ENCODE measurements around the gene ESRRG. TPM values are rescaled to one million over a fixed set of nuclear protein-coding genes. Genes with fewer than 3 reads are reported as not detected.

Gene ESRRG
- total and polyA plus RNA-seq, 2 of the 8 experiments (the other 6 are each of a cell fraction or from before 2014, with no cell fraction given) = 0.59 to 1.4 TPM

DNA sequence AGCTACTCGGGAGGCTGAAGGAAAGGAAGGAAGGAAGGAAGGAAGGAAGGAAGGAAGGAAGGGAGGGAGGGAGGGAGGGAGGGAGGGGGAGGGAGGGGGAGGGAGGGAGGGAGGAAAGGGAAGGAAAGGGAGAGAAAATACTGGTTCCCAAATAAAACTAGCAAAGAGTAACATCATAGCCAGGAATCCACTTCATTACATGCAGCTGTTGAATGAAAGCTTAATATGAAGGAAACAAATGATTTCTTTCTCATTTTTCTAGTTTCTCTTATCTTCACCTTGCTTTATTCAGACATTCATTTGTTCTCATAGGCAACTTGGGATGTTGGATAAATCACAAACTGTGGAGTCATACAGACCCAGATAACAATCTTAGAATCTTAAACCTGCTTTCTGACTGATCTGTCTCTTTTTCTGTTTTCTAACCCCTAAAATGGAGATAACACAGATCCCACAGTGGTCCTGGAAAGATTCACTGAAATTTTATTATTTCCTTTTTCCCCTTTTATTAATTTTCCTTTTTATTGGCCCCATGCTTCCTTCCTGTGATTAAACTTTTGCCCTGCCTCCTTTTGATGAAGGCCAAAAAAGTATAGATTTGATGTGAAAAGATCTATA lies 247.5 kb downstream of the ESRRG start:
- Histone ChIP-seq H2BK5ac (ENCODE audit: low read depth, low read length) (no peak overlapping the region), H3K27ac (ENCODE audit: low read depth, low read length) (no peak overlapping the region), H4K20me1 (replicated peaks in 1 of 2; ENCODE audit: control insufficient read depth in 1 of 2, insufficient read depth in 2 of 2, low read length in 2 of 2) (no peaks in the 10 kb centered on the region), H3K4me3 (ENCODE audit: extremely low read depth in 1 of 4, insufficient read depth in 2 of 4, low read depth in 3 of 4, low read length in 4 of 4) (no peak overlapping the region), H2BK120ac (replicated peaks; ENCODE audit: low read depth, low read length) (no peak overlapping the region), H3K23me2 (ENCODE audit: low read depth, low read length) (no peaks in the 10 kb centered on the region), H3K27me3 (replicated peaks in 1 of 4; ENCODE audit: control insufficient read depth in 3 of 4, extremely low read depth in 1 of 4, insufficient read depth in 3 of 4, low read length in 3 of 4) (no peaks in the 10 kb centered on the region), H3K56ac (replicated peaks; ENCODE audit: insufficient read length, low read depth, low read length) (no peak overlapping the region), H2BK20ac (ENCODE audit: low read length) (no peak overlapping the region), H3K23ac (ENCODE audit: insufficient read length) (no peak overlapping the region), H2AFZ (ENCODE audit: low read length) (no peak overlapping the region), H3K4me2 (ENCODE audit: insufficient read depth in 1 of 2, low read depth in 2 of 2, low read length in 2 of 2) (no peak overlapping the region), H3K36me3 (ENCODE audit: control insufficient read depth in 2 of 4, insufficient read depth in 4 of 4, low read length in 3 of 4) (no peaks in the 10 kb centered on the region), H3K4ac (replicated peaks; ENCODE audit: insufficient read length, low read depth, low read length) (no peak overlapping the region), H3K79me2 (ENCODE audit: control insufficient read depth in 1 of 2, insufficient read depth in 2 of 2, low read length in 2 of 2) (no peaks in the 10 kb centered on the region), H2AK5ac (ENCODE audit: low read depth, low read length) (no peak overlapping the region), H3K14ac (ENCODE audit: insufficient read length) (no peak overlapping the region), H3K9ac (replicated peaks in 1 of 4; ENCODE audit: extremely low read depth in 1 of 4, low read depth in 3 of 4, low read length in 3 of 4) (no peak overlapping the region), H3K9me3 (ENCODE audit: insufficient read depth in 2 of 2, low read depth in 1 of 2, low read length in 1 of 2) (no peaks in the 10 kb centered on the region), H4K91ac (replicated peaks; ENCODE audit: insufficient read length, low read length) (no peak overlapping the region), H4K5ac (ENCODE audit: insufficient read length, low read depth, low read length) (no peak overlapping the region), H2BK12ac (ENCODE audit: low read depth, low read length) (no peak overlapping the region), H2BK15ac (ENCODE audit: low read length) (no peak overlapping the region), H4K8ac (ENCODE audit: extremely low read depth, insufficient read depth, low read length) (no peak overlapping the region), H3K18ac (ENCODE audit: extremely low read depth, low read length) (no peak overlapping the region), H3K79me1 (ENCODE audit: low read depth, low read length) (no peaks in the 10 kb centered on the region), H3K4me1 (replicated peaks in 1 of 4; ENCODE audit: control insufficient read depth in 3 of 4, insufficient read depth in 4 of 4, low read length in 3 of 4) (no peaks in the 10 kb centered on the region)
- FAIRE-seq (no peak), DNase-seq (ENCODE audit: low read depth in 1 of 2, low spot score in 2 of 2) (no peak)
- ChIA-PET POLR2A (ENCODE audit: partially characterized antibody) (no interaction called here), CTCF (ENCODE audit: partially characterized antibody) (no interaction called here)
- no CpG with 5 or more reads among the region's 1 CpG for WGBS, 2 experiments (ENCODE audit: extremely low coverage in 1 of 2, insufficient coverage in 1 of 2, insufficient read length in 1 of 2, insufficient replicate concordance in 2 of 2, low coverage in 1 of 2, low lambda C conversion rate in 2 of 2, missing lambda C conversion rate in 1 of 2)
- no peak for TF ChIP-seq RNF2 (IDR thresholded peaks at IDR 0.05; ENCODE audit: borderline replicate concordance, low read depth, low read length, missing control alignments, poor library complexity, severe bottlenecking)
- TF ChIP-seq JUN (IDR thresholded peaks at IDR 0.05; ENCODE audit: low read depth, low read length) = no peak
- TF ChIP-seq CBX5 (IDR thresholded peaks at IDR 0.05; ENCODE audit: low read depth, low read length) = no peak
- TF ChIP-seq KDM4A (IDR thresholded peaks at IDR 0.05; ENCODE audit: low read depth, low read length, severe bottlenecking) = no peak
- no peak for TF ChIP-seq SIN3A (conservative IDR thresholded peaks at IDR 0.05 in 1 of 2, IDR thresholded peaks at IDR 0.05 in 1 of 2; ENCODE audit: low read depth in 1 of 2, low read length in 2 of 2)
- TF ChIP-seq, protein P1, sequence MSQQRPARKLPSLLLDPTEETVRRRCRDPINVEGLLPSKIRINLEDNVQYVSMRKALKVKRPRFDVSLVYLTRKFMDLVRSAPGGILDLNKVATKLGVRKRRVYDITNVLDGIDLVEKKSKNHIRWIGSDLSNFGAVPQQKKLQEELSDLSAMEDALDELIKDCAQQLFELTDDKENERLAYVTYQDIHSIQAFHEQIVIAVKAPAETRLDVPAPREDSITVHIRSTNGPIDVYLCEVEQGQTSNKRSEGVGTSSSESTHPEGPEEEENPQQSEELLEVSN (IDR thresholded peaks at IDR 0.05) = no peak
- TF ChIP-seq BACH1 (IDR thresholded peaks at IDR 0.05; ENCODE audit: low read length) = no peak
- TF ChIP-seq TEAD4 (IDR thresholded peaks at IDR 0.05; ENCODE audit: low read depth, low read length) = no peak
- no peak for TF ChIP-seq EZH2 (IDR thresholded peaks at IDR 0.05; ENCODE audit: low read depth, low read length, severe bottlenecking)
- TF ChIP-seq, protein P2, sequence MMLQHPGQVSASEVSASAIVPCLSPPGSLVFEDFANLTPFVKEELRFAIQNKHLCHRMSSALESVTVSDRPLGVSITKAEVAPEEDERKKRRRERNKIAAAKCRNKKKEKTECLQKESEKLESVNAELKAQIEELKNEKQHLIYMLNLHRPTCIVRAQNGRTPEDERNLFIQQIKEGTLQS (IDR thresholded peaks at IDR 0.05; ENCODE audit: insufficient read depth, low read depth, low read length) = no peak
- no peak for TF ChIP-seq RBBP5 (IDR thresholded peaks at IDR 0.05; ENCODE audit: borderline replicate concordance, low read depth, low read length)
- TF ChIP-seq KDM5A (IDR thresholded peaks at IDR 0.05; ENCODE audit: low read length) = no peak

Measured in H1 (cell line).